Measurements from ENCODE around the gene HBEGF.

The HBEGF gene

DNA sequence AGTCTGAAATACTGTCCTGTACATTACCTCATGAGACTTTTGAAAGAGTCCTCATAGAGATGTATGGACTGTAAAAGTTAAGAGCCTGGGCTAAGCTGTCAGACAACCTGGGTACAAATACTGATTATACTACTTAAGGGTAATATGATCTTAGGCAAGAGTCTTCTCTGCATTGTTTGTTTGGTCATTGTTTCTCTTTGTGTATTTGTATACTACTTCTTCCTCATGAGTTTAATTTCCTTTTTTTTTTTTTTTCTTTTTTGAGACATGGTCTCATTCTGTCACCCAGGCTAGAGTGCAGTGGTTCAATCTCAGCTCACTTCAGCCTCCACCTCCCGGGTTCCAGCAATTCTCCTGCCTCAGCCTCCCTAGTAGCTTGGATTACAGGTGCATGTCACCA lies 40.9 kb downstream of the HBEGF start:
- TF ChIP-seq FOXP2 (optimal IDR thresholded peaks at IDR 0.05; ENCODE audit: borderline replicate concordance, extremely low read depth, extremely low read length, insufficient read depth) (no peak), TAF1 (IDR thresholded peaks at IDR 0.05; ENCODE audit: borderline replicate concordance, insufficient read depth, low read length) (no peak), POLR2AphosphoS5 (IDR thresholded peaks at IDR 0.05; ENCODE audit: low read depth, low read length) (no peak), REST (IDR thresholded peaks at IDR 0.05; ENCODE audit: insufficient read depth in 1 of 2, low read depth in 2 of 2, low read length in 2 of 2) (no peak), SIN3A (IDR thresholded peaks at IDR 0.05; ENCODE audit: borderline replicate concordance, insufficient read depth, low read length) (no peak)

DNA sequence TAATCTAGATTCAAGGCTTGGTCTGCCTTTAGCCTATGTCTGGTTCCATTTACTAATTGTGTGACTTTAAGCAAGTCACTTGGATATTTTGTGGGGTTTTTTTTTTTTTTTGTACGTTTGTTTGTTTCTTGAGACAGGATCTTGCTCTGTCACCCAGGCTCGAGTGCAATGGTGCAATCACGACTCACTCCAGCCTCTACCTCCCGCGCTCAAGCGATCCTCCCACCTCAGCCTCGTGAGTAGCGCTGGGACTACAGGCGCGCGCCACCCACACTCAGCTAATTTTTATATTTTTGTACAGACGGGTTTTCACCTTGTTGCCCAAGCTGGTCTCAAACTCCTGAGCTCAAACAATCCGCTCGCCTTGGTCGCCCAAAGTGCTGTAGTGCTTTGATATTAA lies 42.4 kb downstream of the HBEGF start:
- no peak for TF ChIP-seq TAF1 (IDR thresholded peaks at IDR 0.05; ENCODE audit: borderline replicate concordance, insufficient read depth, low read length)
- TF ChIP-seq REST (IDR thresholded peaks at IDR 0.05; ENCODE audit: insufficient read depth in 1 of 2, low read depth in 2 of 2, low read length in 2 of 2), result no peak
- TF ChIP-seq POLR2AphosphoS5 (IDR thresholded peaks at IDR 0.05; ENCODE audit: low read depth, low read length), result no peak
- no peak for TF ChIP-seq SIN3A (IDR thresholded peaks at IDR 0.05; ENCODE audit: borderline replicate concordance, insufficient read depth, low read length)
- TF ChIP-seq FOXP2 (optimal IDR thresholded peaks at IDR 0.05; ENCODE audit: borderline replicate concordance, extremely low read depth, extremely low read length, insufficient read depth), result no peak

GRCh38 chr5:140302786-140303639 lies 43.4 kb downstream of the HBEGF start, which contains the start of gene PFDN1:
PFDN1 (minus strand) TSS chr5:140303101; CDS start chr5:140303073, 28 bp downstream.
- TF ChIP-seq POLR2AphosphoS5 (IDR thresholded peaks at IDR 0.05; ENCODE audit: low read depth, low read length) (peak; percentile 99), SIN3A (IDR thresholded peaks at IDR 0.05; ENCODE audit: borderline replicate concordance, insufficient read depth, low read length) (0 out of 2 replicates have a peak, but pooled peaks have one; percentile 24), FOXP2 (optimal IDR thresholded peaks at IDR 0.05; ENCODE audit: borderline replicate concordance, extremely low read depth, extremely low read length, insufficient read depth) (no peak), TAF1 (IDR thresholded peaks at IDR 0.05; ENCODE audit: borderline replicate concordance, insufficient read depth, low read length) (peak; percentile 85; the same call in 1 of the 2 replicates), REST (IDR thresholded peaks at IDR 0.05; ENCODE audit: insufficient read depth in 1 of 2, low read depth in 2 of 2, low read length in 2 of 2) (no peak)

DNA sequence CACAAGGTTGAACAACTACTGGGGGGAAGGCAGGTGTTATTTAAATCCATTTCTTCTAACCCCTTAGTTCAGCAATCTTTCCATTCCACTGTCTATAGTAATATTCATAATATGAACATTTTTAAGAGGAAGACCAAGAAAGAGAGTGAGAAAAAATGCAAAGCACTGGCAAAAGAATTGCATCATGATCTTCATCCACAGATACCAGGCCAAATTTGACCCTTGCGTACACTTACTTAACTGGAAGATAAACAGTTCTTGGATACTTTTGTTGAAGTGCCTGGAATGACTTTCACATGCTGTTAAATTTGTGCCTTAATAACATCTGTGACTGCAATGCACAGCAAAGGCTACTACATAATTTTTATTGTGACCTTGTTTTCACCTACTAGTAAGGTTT lies 45.3 kb downstream of the HBEGF start:
- TF ChIP-seq TAF1 (IDR thresholded peaks at IDR 0.05; ENCODE audit: borderline replicate concordance, insufficient read depth, low read length), result no peak
- TF ChIP-seq SIN3A (IDR thresholded peaks at IDR 0.05; ENCODE audit: borderline replicate concordance, insufficient read depth, low read length), result no peak
- no peak for TF ChIP-seq POLR2AphosphoS5 (IDR thresholded peaks at IDR 0.05; ENCODE audit: low read depth, low read length)
- no peak for TF ChIP-seq REST (IDR thresholded peaks at IDR 0.05; ENCODE audit: insufficient read depth in 1 of 2, low read depth in 2 of 2, low read length in 2 of 2)
- TF ChIP-seq FOXP2 (optimal IDR thresholded peaks at IDR 0.05; ENCODE audit: borderline replicate concordance, extremely low read depth, extremely low read length, insufficient read depth), result no peak

Measured in PFSK-1 (cell line).